Fibroblast of mammary gland (primary cell): Measurements from ENCODE around the gene CASS4.

Experiments used
- DNase-seq: peaks from one replicate; pipeline ENCODE4 v3.0.0-alpha.2; 2010; ENCODE audit warnings: low read depth
- H3K4me3 ChIP-seq: 2 replicates; pipeline ENCODE4 v1.5.1; 2011; ENCODE audit warnings: low read depth, mild to moderate bottlenecking, low read length, moderate library complexity; ENCODE audit not compliant: control insufficient read depth
- CTCF ChIP-seq: conservative IDR thresholded peaks from 2 replicates; pipeline ENCODE4 v1.5.1; 2011; ENCODE audit warnings: low read depth, low read length, inconsistent platforms; ENCODE audit not compliant: control insufficient read depth, insufficient read depth

The CASS4 gene

DNA sequence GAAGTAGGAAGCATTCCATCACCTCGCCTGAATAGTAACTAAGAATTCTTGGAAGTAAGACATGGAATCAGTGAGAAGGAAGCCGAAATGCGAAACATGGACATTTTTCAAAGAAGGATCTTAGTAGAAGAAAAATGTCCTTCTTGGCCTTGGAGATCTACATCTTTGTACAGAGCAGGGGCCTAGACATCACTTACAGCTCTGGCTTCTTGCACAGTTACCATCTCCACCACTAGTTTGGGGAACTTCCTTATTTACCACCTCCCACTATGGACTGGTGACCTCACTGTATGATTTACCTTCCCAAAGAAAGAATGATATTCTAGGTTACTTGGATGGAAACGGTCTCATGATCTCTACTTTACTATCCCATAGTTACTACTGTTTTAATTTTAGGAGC lies 15.7 kb downstream of the CASS4 start:
- no peak overlapping the region for H3K4me3 ChIP-seq
- TF ChIP-seq CTCF, result no peak
- DNase-seq, result no peak

- DNase-seq, result no peak
- no peak overlapping the region for H3K4me3 ChIP-seq
- TF ChIP-seq CTCF, result no peak
These were observed 16.4 kb downstream of the CASS4 start for GRCh38 chr20:56428410-56428809.

DNA sequence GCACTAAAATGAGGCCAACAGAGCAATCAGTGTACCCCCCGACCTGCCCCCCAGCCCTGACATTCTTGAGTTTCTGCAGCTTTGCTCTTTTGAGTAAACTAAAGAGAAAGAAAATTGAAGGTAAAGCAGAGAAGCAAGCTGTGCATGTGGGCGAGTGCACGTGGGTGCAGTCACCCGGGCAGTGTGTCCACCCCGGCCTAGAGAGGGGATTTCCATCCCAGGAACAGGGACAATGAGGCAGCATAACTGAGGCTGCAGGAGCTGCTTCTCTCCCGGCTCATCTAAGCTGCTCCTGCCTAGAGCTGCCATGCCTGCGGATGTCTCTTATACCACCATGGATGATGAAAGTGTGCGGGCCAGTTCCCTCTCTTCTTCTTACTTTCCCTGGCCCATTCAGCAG lies 16.8 kb downstream of the CASS4 start:
- no peak for DNase-seq
- TF ChIP-seq CTCF, result no peak
- no peak overlapping the region for H3K4me3 ChIP-seq

DNA sequence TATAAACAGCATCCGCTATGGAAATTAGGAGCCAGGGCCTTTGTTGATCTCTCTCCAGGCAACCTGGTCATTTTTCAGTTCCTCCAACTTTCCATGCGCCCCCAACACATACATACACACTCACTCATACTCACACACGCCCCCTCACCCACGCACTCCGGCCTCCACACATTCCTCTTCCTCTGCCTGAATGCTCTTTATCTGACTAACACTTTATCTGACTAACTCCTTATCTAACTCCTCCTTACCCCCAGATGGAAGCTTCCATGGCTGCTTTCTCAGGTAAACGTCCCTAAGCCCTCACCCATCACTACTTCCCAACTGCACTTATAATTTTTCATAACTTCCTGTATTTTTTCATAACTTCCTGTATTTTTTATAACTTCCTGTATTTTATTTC lies 17.4 kb downstream of the CASS4 start:
- H3K4me3 ChIP-seq, result no peak overlapping the region
- peak; percentile 73 for DNase-seq

DNA sequence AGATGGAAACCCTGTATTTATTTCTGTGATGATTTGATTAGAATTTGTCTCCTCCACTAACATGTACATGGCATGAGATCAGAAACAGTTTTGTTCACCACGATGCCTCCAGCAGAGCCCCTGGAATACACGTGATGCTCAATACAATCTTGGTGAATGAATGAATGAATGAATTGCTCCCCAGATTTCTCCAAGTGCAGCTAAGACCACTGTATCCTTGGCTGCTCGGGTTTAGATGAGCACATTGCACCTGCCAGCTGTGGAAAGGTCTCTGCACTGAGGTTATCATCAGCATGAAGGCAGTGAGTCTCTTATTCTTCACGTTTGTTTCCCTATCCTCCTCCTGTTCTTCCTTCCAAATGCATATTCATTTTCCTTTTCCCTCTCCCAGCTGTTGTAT lies 17.9 kb downstream of the CASS4 start:
- DNase-seq, result no peak
- TF ChIP-seq CTCF, result no peak
- no peak overlapping the region for H3K4me3 ChIP-seq

More for the DNA sequence above, 17.4 kb downstream of the CASS4 start:
- TF ChIP-seq CTCF, result no peak

DNA sequence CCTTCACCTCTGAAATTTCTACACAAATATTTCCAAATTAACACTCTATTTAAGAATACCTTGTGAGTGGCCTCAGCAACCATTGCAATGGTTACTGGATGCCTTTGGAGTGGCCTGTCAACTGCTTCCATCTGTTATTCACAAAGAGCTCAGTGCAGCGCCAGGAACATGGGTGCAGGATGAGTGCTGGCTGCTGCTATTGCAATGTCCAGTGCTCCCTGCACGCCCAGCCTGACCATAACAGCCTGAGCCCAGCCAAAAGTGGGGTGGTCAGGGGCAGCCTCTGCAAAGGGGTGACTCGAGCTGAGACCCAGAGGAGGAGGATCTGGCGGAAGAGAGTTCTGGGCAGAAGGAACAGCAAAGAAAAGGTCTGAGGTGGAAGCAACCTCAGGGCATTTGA lies 18.4 kb downstream of the CASS4 start:
- no peak for DNase-seq
- no peak for TF ChIP-seq CTCF
- no peak overlapping the region for H3K4me3 ChIP-seq

DNA sequence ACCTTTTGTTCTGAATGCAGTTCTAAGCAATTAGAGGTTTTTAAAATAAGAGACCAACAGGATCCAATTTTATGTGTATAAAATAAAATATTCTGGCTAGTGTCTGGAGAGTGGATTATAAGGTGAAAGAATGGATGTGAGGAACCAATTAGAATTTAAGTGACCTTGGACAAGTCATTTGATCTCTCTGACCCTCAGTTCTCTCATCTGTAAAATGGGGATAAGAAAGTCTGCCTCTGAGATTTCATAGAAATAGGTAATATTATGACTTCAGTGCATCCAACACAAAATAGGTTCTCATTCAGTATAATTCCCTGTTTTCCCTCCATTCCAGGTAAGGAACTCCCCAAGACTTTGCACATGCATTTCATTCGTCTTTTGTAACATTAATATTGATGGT lies 18.9 kb downstream of the CASS4 start:
- no peak for DNase-seq
- no peak for TF ChIP-seq CTCF
- no peak overlapping the region for H3K4me3 ChIP-seq
